IMR-90 (cell line): ENCODE results near the gene P2RX5.

Source experiments
- MAFK ChIP-seq: IDR thresholded peaks from 2 replicates; pipeline ENCODE4 v1.6.1; 2012; ENCODE audit warnings: low read depth, low read length, improper control_type of control experiment
- POLR2A ChIP-seq: IDR thresholded peaks from 2 replicates; pipeline ENCODE4 v1.6.1; 2012; ENCODE audit warnings: mild to moderate bottlenecking, low read depth, low read length
- RAD21 ChIP-seq: IDR thresholded peaks from 2 replicates; pipeline ENCODE4 v1.6.1; 2012; ENCODE audit warnings: low read length, improper control_type of control experiment
- TF ChIP-seq, protein P1 (sequence below): conservative IDR thresholded peaks from 2 replicates; pipeline ENCODE4 v1.5.1; 2012; ENCODE audit warnings: mild to moderate bottlenecking, low read depth, low read length, improper control_type of control experiment

DNA sequence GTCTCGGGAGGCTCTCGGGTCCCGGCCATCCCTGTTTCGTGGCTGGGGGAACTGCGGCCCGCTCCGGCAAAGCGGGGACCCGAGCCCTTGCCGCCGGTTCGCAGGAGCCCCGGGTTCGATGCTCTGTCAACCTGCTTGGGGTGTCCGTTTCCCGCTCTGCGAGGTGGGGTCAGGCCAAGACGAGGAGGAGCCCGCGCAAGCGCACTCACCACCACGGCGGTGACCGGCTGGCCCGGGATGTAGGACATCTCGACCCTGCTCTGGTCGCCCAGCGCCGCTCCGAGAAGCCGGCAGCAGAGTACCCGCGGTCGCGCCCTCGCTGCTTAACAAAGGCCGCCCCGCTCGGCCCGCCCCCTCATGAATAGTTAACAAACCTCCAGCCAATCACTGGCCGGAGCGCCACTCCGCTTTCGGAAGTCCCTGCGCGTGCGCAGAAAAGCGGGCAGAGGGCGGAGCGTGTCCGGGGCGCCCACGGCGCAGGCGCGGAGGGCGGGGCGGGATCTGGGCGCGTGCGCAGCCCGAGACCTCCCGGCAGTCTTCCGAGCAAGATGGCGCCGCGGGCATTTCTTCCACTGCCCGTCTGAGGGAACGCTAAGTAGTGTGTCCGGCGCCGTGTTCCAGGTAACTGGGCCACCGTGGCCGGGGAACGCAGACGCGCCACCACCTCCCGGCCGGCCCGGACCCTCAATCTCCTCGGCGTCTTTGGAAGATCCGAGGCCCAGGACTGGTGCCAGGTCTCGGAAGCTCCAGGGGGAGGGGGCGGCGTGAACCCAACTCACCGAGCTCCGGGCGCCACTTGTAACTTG, 27.5 kb downstream of the P2RX5 start, which contains the start of the genes EMC6 and TAX1BP3:
- TF ChIP-seq POLR2A (peak; percentile 99), MAFK (no peak), RAD21 (no peak)
- TF ChIP-seq, protein P1, sequence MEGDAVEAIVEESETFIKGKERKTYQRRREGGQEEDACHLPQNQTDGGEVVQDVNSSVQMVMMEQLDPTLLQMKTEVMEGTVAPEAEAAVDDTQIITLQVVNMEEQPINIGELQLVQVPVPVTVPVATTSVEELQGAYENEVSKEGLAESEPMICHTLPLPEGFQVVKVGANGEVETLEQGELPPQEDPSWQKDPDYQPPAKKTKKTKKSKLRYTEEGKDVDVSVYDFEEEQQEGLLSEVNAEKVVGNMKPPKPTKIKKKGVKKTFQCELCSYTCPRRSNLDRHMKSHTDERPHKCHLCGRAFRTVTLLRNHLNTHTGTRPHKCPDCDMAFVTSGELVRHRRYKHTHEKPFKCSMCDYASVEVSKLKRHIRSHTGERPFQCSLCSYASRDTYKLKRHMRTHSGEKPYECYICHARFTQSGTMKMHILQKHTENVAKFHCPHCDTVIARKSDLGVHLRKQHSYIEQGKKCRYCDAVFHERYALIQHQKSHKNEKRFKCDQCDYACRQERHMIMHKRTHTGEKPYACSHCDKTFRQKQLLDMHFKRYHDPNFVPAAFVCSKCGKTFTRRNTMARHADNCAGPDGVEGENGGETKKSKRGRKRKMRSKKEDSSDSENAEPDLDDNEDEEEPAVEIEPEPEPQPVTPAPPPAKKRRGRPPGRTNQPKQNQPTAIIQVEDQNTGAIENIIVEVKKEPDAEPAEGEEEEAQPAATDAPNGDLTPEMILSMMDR = no peak
